ENCODE results near the gene DGKB.
"Not testable (repeated sequence)": the region's sequence is repeated elsewhere in the genome, so short reads cannot be mapped to it uniquely, and the experiment has no call there.

DGKB gene

DNA sequence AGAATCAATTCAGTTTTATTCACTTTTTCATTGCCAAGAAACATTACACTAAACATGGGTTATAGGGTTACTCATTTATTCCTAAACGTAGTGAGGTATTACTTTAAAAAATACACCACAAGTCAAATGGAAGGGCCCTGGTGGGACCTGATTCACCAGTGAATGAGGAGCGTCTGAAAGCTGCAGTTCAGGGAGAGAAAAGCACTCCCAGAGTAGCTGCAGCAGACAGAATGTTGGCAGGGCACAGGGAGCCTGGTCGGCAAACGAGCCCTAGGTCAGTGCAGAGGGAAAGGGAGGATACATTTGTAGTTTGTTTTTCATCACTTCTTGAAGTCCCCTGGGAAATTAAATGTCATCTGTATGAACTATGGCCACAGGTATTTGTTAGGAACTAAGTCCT is 551.4 kb downstream of the DGKB start:
- DNase-seq: no peak

DNA sequence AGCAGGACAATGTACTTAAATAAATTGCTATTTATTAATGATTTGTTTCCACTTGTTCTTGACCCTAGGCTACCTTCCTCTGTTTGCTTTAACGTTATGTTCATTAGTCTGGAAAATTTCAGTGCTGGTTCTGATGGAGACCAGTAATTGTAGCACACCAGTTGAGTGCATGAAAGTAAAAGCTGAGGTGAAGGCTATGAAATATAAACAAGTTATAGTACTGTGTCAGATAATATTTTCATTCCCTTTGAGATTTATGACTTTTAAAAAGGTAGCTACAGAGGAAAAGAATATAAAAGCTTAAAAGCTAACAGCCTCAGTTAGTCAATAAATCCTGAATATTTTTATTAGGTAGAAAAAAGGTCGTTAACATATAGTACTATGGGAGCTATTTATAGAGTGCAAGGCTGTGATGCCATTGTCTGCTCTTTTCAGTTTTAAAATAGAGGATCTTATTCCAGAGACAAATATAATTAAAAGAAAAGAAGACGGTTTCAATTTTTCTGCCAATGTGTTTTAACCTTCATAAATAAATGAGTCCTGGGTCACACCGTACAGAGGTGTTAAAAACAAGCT is 561.3 kb downstream of the DGKB start:
- no peak for DNase-seq

DNA sequence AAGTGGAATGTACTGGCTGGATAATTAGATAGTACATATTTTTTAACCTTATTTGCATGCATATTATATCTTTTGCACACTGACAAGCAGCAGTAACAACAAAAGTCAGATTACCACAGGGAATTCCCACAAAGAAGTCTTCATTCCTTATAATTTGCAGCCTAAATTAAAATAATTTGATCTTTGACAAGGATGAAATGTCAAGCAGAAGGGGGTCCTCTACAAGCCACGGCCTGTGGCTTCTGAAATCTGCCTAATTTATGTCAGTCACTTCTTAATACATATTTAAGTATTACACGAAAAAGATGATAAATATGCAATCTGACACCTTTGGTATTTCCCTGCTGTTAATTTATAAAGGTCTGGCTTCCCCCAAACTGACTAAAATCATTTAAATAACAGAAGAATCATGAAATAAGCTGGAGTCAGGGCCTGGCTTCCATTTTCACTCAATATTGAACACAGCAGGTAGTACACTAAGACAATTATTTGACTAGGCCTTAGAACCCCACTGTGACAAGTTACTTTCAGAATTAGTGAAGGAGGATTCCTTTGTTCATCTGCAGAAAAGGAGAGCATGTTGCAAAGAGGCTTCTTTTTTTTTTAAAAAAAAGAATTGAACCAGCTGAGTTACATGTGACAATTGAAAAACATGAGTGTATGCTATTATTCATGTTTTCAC is 562.0 kb downstream of the DGKB start:
- no peak for DNase-seq

DNA sequence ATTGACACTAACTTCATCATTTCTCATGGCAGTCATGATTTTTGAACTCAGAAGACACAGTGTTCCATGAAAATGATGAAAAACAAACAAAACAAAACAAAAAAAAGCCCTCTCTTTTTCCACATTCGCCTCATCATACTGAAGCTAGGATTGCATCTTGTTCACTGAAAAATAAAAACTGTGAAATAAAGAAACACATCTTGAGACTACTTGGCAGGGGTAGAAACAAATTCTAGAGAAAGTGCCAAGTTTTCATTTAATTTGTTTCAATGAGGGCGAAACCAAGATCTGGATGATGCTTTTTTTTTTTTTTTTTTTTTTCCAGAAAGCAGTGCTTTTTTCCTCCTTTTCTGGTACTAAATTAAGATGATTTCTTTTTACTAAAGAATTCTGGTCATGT is 562.7 kb downstream of the DGKB start:
- DNase-seq: no peak

DNA sequence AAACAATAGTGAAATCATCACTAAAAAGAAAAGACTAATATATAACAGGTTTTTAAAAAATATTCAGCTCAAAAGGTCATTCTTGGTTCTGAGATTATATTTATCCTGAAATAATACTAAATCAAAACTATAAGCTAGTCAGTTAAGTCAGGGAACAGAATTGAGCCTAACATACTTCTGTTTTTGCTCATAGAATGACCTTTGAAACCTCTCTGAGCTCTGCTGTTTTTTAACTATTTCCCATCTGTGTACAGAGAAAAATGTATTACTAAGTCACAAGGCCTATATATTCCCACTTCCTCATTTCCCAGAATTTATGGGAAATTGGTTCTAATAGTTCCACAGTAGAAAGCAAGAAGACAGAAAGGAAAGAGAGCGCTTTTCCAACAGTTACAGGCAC is 566.3 kb downstream of the DGKB start:
- no peak for DNase-seq

DNA sequence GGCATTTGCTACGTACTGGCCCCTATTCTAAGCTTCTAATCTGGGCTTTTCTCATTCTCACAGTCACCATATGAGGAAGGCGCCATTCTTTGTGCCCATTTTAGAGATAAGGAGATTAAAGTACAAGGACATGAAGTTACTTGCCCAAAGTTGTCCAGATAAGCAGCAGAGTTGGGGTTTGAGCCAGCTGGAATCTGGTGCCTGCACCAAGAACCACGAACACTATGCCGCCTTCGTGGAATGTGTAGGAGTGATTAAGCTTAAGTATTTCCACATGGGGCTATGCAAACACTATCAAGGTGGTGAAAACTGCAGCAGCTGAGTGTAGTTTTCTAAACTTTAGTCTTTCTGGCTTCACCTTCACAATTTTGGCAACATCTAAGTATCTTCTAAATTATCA is 570.4 kb downstream of the DGKB start:
- no peak for DNase-seq

DNA sequence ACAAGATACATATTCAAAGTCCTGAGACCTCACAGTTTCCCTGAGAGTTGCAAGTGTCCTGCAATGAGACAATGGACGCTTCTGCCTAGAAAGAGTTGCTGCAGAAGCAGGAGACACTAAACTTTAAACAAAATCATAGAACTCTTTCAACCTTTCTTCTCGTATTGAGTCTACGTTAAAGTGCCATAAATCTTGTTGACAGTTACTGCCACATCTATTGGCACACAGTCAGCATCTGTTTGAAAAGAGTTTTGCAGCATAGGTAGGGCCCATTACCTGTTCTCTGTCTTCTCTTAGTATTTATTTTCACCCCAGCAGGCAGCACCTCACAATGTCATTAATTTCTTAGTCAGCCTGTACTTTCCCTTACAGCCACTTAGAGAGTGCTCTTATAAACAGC is 577.8 kb downstream of the DGKB start:
- DNase-seq: no peak

DNA sequence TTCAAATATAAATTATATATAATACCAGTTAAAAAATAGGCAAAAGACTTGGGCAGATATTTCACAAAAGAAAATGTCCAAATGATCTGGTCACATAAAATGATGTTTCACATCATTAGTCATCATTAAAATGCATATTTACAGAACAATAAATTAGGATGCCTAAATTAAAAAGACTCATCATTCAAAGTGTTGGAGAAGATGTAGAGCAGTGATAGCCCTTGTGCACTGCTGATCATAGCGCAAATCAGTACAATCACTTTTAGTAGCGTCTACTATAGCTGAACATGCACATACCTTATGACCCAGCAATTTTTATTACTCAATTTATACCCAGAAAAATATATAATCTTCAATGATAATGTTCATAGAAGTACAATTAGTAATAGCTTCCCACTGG is 579.8 kb downstream of the DGKB start:
- no peak for DNase-seq

DNA sequence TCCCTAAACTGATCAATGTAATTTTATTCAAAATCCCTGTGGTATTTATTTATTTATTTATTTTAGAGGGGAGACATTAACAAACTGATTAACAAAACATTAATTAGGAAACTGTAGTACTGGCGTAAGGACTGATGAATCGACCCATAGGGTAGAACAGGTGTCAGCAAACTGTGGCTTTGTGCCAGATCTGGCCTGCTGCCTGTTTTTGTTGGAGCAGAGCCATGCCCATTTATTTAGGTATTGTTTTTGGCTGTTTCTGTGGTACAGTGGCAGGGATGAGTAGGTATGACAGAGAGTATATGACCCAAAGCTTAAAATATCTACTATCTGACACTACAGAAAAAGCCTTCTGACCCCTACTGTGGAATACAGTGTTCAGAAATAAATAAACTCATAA is 580.6 kb downstream of the DGKB start:
- DNase-seq: no peak

DNA sequence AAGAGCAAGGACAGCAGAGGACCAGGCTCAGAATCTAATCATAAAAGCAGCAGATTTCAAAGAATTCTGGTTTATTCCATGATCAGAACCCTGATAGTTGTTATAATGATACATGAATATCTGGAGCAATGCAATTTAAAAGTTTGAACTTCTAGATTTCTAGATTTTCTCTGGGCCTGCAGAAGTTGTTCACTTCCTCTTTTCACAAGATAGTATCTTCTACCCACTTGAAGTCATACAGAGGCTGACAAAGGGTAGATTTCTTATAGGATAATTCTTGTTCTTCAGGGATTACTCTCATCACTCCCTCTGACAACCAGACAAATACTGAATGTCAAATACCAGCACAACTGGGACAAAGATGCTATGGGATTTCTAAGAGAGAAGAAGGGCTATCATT is 593.1 kb downstream of the DGKB start:
- no peak for DNase-seq

DNA sequence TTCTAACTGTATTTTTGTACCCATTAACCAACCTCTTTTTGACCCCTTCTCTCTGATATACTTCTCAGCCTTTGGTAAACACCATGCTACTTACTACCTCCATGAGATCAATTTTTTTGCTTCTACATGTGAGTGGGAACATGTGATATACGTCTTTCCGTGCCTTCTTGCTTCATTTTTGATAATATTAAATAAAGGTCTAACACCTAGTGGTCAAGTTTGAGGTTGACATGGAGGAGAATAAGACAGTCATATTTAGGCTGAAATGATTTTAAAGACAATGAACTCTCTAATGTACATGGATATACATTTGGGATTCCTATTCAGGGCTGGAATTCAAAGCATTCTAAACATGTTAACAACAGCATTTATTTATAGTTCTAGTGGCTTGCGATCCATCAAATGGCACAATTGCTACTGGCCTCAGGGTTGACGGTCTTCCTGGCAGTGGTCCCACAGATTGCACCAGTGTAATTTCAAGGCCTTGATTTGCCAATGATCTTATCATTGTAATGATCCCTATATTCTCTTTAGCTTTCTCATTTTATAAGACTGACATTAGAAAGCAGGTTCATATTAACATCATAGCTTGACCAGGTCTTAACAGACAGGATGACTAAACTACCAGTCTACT is 597.2 kb downstream of the DGKB start:
- DNase-seq: no peak

DNA sequence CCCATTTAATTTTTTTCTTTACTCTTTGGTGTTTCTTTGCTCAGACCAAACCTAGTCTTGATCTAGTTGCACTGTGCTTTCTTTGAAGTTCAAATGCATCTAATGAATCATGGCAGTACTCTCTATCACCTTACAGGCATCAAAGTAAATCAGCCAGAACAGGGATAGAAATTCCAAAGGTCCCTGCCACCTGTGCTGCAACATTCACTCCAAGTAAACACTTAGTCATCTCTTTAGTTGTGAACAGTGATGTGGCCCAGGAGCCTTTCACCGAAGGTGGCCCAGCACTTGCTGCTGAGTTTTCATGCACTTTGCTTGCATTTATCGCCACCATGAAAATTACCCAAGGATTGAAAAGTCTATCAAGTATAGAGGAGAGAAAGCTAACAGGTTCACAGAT is 599.0 kb downstream of the DGKB start:
- DNase-seq: no peak

DNA sequence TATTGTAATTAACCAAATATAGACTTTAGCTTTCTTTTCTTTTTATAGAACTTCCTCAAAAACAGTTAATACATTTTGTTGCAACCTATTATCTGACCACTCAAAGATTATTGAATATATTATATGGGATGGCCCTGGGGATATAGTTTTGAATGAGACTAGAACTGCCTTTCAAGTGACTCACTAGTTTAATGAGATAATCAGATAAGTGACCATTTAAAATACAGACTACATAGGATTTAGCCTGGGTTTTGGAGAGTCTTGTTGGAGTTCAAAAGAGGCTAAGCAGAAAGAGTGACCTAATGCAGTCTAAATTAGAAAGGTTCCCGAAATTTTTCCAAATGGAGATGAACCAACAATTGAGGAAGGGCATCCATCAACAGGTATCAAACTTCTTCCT is 607.9 kb downstream of the DGKB start:
- DNase-seq: no peak

DNA sequence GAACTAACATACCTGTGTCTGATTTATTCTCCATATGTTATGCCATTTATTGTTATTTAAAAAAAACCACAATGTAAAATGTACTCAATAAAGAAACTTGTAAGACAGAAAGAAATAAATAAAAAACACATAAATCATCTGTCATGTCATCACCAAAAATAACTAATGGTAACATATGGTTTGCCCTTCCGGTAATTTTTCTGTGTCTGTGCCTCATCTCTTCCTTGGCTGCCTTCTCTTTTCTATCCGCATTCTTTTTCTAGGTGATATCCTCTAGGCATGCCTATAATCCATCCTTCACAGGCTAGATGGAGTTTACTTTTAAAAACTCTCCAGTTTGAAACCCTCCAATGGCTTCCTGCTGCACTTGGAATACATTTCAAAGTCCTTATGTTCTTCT is 609.1 kb downstream of the DGKB start:
- no peak for DNase-seq

DNA sequence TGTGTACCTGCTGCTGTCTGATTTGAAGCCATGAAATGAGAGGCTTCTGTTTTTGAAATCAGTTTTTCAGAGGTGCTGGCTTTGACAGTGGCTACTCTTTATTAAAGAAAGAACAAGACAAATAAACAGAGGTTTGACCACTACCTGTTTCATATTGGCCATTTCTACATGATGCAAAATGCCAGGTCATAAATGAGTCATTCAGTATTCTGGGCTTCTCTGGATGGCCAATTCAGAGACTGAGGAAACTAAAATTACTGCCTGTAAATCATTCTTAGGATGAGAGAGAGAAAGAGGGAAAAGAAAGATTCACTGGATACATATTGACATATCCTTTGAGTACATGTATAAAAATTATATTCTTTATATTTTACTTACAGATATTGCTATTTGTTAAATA is 609.8 kb downstream of the DGKB start:
- no peak for DNase-seq

DNA sequence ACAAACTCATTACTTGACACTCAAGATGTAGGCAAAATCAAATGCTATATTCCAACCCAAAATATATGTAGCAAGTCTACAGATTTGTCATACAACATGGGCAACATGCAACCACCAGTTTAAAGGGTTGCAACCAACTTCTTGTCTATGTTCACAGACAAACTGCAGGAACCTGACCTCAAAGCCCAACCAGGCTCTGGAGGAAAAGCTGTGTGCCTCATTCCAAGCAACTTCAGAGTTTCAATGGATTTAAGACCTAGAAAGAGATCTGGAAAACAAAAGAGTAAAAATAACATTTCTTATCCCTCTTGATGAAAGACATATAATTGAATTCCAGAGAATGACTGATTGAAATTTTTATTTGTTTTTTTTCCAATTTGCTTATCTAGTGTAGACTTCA is 612.6 kb downstream of the DGKB start:
- DNase-seq: no peak

DNA sequence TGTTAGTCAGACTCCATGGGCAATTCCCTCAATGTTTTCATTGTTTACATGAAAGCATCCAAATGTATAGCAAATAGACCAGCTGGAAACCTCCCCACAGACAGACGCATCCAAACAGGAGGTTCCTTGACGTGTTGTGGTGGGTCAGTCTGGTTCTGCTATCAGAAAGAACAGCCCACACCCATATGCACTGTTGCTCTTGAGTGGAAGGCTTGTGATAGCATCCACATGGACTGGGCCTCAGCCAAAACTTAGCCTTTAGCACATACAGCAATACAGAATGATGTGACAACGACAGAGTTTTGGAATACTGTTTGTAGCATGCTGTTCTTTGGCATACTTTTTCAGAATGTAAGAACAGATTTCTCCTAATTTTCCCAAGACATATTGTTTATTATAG is 613.9 kb downstream of the DGKB start:
- no peak for DNase-seq

DNA sequence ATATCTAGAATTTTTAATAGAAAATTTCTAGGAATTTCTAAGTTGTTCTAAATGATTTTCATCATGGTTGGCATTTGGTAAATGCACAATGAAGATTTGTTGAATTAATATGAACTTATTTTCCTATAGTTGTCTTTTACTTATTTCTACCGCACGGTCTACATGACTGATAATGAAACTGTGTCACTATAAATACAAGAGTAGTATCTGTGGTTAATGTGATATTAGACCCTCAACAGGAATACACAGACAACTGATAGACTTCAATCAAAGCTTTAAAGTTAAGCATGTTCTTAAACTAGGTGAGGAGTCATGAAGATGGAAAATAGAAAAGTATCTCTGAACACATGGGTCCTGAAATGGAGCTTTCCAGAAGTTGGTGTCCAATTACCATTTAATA is 615.2 kb downstream of the DGKB start:
- no peak for DNase-seq

DNA sequence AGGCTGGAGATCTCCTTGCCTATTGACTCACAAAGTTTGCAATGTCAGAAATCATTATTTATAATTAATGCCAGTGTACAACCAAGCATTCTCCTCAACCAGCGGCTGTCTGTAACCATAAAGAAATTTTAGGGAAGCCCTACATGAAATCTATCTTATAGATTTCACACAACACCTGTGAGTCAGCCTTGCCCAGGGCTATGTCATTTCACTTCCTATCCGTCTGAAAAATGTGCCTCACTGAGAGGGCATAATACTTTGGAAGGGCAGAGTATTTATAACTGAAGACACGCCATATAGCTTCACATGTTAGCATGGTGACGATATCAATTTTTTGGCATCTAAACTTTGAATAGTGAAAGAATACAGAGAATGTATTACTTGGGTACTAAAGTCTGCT is 616.5 kb downstream of the DGKB start:
- no peak for DNase-seq

DNA sequence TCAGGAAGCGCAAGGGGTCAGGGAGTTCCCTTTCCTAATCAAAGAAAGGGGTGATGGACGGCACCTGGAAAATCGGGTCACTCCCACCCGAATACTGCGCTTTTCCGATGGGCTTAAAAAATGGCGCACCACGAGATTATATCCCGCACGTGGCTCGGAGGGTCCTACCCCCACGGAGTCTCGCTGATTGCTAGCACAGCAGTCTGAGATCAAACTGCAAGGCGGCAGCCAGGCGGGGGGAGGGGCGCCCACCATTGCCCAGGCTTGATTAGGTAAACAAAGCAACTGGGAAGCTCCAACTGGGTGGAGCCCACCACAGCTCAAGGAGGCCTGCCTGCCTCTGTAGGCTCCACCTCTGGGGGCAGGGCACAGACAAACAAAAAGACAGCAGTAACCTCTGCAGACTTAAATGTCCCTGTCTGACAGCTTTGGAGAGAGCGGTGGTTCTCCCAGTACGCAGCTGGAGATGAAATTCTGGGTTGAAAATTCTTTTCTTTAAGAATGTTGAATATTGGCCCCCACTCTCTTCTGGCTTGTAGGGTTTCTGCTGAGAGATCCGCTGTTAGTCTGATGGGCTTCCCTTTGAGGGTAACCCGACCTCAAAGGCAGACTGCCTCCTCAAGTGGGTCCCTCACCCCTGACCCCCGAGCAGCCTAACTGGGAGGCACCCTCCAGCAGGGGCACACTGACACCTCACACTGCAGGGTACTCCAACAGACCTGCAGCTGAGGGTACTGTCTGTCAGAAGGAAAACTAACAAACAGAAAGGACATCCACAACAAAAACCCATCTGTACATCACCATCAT is 623.3 kb downstream of the DGKB start:
- DNase-seq: not testable (repeated sequence)

DNA sequence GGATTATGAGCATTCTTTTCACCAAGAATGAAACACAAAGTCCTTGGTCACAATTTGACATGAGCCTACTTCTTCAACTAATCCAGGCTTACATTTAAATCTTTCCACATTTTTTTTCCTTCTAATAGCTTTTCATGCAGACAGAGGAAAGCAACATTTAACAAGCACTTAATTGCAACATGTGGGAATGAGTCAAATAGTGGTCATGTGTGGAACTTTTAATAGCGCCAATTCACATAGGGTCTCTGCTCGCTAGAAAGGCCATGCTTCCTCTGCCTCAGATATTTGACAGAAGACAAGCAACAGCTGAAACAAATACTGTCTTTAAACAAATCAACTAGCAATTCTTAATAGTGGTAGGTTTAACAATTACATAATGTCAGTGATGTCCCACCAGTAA is 627.2 kb downstream of the DGKB start:
- DNase-seq: no peak

DNA sequence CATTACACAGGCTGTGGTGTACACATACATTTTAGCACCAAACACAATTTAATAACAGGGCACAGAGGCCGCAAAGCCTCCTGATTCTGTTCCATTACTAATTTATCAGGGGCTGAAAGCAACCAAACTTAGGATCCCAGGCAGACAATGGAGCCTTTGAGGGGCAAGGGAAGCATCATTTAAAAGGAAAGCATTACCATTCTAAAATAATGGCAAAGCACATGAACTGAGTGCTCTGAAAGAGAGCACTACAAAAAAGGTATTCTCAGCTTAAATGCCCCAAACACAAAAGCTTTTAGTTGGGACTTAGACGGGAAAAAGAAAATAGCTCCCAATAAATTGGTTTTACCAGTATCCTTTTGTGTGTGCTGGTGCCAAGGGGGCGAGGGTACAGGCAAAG is 631.1 kb downstream of the DGKB start:
- no peak for DNase-seq

DNA sequence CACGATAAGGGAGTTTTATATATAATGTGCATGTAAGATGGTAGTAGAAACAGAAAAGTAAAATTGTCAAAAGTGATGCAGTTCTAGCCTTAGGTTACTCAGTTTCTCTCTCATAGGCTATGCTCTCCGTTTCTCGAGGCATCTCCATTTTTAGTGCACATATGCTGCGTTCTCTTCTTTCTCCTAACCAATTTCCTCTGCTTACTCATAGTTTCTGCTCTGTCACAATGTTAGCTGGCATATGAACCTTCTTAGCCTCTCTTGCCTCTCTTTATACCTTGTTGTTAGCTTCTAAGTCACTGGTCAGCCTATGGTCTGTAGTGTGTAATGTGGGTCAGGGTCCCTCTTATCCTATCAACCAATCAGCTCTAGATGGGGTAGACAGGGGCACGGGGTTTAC is 632.5 kb downstream of the DGKB start:
- DNase-seq: no peak

DNA sequence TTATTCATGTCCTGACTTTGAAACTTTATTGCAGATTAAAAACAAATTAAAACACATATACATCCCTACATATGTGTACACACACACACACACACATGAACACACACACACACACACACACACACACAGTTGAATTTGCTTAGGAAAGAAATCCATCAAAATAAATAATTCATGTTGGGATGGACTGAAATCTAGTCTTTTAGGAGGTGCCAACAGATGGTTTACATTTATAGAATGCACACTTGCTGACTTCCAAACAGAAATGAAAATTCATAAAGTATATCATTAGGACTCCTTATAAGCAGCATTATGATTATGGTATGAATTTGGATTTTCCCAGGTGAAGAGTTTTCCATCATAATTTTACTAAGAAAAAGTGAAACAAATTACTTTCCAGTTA is 642.5 kb downstream of the DGKB start:
- no peak for DNase-seq

All from NCI-H187 treated with DMSO at 0.1 percent for 48 hours (cell line).